Measurements from ENCODE around the gene RERE.

RERE gene

GRCh38 chr1:8437347-8437746 is 380.1 kb downstream of the RERE start:
- DNase-seq = no peak

- no peak for DNase-seq
Observed at GRCh38 chr1:8435569-8436071, 381.8 kb downstream of the RERE start.

- DNase-seq = no peak
Observed at GRCh38 chr1:8434101-8434500, 383.3 kb downstream of the RERE start.

- DNase-seq = no peak
Observed at GRCh38 chr1:8431784-8432183, 385.7 kb downstream of the RERE start.

GRCh38 chr1:8431019-8431418 is 386.4 kb downstream of the RERE start:
- DNase-seq = no peak

GRCh38 chr1:8430476-8430875 is 387.0 kb downstream of the RERE start:
- no peak for DNase-seq

GRCh38 chr1:8429549-8430110 is 387.8 kb downstream of the RERE start:
- DNase-seq = no peak

GRCh38 chr1:8428441-8428840 is 389.0 kb downstream of the RERE start:
- DNase-seq = no peak

- no peak for DNase-seq
Observed at GRCh38 chr1:8427986-8428385, 389.5 kb downstream of the RERE start.

GRCh38 chr1:8427493-8427892 is 389.9 kb downstream of the RERE start:
- no peak for DNase-seq

GRCh38 chr1:8426996-8427395 is 390.4 kb downstream of the RERE start:
- no peak for DNase-seq

- no peak for DNase-seq
Observed at GRCh38 chr1:8425781-8426161, 391.7 kb downstream of the RERE start.

- no peak for DNase-seq
Observed at GRCh38 chr1:8425150-8425780, 392.2 kb downstream of the RERE start.

- DNase-seq = peak; percentile 28
Observed at GRCh38 chr1:8424539-8425116, 392.8 kb downstream of the RERE start.

GRCh38 chr1:8423692-8424538 is 393.5 kb downstream of the RERE start:
- DNase-seq = peak; percentile 44

GRCh38 chr1:8423269-8423691 is 394.2 kb downstream of the RERE start:
- DNase-seq = peak; percentile 25

- no peak for DNase-seq
Observed at GRCh38 chr1:8422510-8423268, 394.8 kb downstream of the RERE start.

GRCh38 chr1:8421721-8422120 is 395.7 kb downstream of the RERE start:
- no peak for DNase-seq

- DNase-seq = no peak
Observed at GRCh38 chr1:8420318-8420717, 397.1 kb downstream of the RERE start.

GRCh38 chr1:8419861-8420260 is 397.6 kb downstream of the RERE start:
- no peak for DNase-seq

- DNase-seq = no peak
Observed at GRCh38 chr1:8419172-8419571, 398.3 kb downstream of the RERE start.

- no peak for DNase-seq
Observed at GRCh38 chr1:8418301-8418700, 399.1 kb downstream of the RERE start.

GRCh38 chr1:8417625-8418024 is 399.8 kb downstream of the RERE start:
- DNase-seq = no peak

Data from effector CD4-positive, alpha-beta T cell (primary cell).